Raji (cell line): ENCODE data around the gene TECR.

ENCODE experiments used
- POLR2A ChIP-seq: IDR thresholded peaks from 2 replicates; pipeline ENCODE4 v1.6.1; 2011; ENCODE audit warnings: low read depth, low read length, control low read depth; ENCODE audit not compliant: insufficient read depth

TECR gene

DNA sequence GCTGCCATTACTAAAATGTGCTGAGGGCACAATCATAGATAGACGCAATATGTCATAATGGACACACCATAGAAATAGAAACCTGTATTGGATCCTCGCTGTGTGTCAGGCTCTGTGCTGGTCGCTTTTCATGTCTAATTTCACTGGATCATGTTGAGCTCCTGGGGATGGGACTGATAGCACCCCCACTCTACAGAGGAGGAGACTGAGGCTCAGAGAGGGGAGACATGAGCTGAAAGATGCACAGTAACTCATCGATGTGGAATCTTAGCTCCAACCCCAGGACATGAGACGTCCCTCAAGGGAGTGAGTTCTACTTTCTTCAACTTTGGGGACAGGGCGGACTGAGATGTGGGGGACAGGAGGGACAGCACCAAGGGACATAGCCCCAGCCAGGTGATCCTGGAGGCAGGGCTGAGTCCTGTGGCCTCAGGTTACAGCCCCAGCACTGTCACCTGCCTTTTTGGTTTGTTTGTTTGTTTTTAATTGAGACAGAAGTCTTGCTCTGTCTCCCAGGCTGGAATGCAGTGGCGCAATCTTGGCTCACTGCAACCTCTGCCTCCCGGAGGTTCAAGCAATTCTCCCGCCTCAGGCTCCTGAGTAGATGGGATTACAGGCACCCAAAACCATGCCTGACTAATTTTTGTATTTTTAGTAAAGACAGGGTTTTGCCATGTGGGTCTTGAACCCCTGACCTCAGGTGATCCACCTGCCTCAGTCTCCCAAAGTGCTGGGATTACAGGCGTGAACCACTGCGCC is 26.9 kb upstream of the TECR start:
- no peak for TF ChIP-seq POLR2A

- TF ChIP-seq POLR2A = no peak
Measured at GRCh38 chr19:14503285-14503684, 26.1 kb upstream of the TECR start.

DNA sequence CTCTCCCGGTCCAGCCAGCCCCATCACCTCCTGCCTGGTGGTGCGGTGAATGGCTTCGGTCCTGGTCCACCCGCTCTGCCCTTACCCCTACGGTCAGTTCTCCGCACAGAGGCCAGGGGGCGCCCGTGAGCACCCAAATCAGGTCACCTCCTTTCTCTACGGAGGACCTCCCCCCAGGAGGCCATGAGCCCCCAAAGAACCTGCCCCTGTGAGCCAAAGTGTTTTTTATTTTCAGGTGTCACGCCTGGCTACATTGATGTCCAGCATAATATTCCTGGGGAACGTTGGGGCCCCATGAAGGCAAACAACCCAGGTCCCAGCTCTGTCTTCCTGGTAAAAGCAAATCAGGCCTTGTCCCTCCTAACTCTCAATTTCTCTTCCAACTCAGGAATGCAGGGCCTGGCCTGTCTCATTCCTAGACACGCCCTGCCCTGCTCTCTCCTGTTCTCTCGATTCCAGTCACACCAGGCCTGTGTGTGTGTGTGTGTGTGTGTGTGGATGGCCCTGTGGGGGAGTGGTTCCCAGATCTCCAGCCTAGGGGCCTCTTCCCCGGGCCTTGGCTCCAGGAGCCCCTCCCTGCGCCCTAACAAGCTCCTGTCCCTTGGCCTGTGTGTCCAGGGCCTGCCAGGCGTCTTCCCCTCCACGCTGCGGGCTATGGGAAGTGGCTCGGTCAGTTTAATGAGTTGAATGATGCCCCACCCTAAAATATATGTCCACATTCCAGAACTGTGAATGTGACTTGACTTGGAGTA is 23.7 kb upstream of the TECR start:
- TF ChIP-seq POLR2A = no peak

- no peak for TF ChIP-seq POLR2A
Measured at GRCh38 chr19:14507704-14508542, 21.5 kb upstream of the TECR start.

DNA sequence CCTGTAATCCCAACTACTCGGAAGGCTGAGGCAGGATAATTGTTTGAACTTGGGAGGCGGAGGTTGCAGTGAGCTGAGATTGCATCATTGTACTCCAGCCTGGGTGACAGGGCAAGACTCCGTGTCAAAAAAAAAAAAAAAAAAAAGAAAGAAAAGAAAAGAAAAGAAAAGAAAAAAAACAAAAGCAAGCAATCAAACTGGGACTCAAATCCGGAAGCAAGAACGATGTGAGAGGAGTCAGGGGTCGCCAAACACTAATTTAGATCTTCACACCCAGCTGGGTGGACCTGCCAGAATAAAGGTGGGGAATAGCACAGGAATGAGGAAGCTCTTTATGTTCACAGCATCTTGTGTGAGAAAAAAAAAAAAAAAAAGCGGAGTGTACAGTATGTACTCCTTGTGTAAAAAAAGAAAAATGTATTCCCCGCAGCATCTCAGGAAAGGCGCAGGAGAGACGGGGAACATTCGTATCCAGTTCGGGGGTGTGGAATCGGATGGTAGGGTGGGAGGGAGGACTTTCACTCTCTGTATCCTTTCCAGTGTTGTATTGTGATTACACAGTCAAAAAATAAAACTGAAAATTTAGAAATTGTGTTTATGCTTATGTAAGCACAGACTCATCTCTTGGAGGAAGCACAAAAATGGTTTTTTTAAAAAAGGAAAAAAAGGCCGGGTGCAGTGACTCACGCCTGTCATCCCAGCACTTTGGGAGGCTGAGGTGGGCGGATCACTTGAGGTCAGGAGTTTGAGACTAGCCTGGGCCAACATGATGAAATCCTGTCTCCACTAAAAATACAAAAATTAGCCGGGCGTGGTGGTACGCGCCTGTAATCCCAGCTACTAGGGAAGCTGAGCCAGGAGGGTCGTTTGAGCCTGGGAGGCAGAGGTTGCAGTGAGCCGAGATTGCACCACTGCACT is 18.8 kb upstream of the TECR start:
- TF ChIP-seq POLR2A = no peak

- no peak for TF ChIP-seq POLR2A
Measured at GRCh38 chr19:14511229-14511593, 18.2 kb upstream of the TECR start.

GRCh38 chr19:14512406-14512961 is 16.9 kb upstream of the TECR start:
- TF ChIP-seq POLR2A = no peak

- TF ChIP-seq POLR2A = no peak
Measured at GRCh38 chr19:14514215-14514863, 15.1 kb upstream of the TECR start.

GRCh38 chr19:14515501-14516047 is 13.8 kb upstream of the TECR start:
- TF ChIP-seq POLR2A = no peak

DNA sequence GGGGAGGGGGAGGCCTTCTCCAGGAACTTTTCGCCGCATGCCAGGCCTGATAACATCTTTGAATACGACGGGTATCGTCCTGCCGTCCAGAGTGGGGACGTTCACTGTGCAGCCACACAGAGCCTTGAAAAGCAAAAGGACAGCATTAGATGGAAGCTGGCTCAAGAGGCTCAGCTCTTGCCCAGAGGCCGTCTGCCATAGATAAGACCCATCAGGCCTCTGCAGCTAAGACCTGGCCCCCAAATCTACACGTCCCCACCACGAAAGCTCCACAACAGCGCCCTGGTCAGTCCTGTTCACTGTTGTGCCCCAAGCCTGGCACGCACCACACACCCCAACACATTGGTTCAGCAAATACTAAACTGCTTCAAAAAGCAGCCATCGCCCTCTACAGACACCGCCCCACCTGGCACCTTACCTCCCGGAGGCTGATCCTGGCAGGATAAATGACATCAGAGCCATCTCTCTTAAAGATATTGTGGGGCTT is 13.3 kb upstream of the TECR start:
- TF ChIP-seq POLR2A = no peak

DNA sequence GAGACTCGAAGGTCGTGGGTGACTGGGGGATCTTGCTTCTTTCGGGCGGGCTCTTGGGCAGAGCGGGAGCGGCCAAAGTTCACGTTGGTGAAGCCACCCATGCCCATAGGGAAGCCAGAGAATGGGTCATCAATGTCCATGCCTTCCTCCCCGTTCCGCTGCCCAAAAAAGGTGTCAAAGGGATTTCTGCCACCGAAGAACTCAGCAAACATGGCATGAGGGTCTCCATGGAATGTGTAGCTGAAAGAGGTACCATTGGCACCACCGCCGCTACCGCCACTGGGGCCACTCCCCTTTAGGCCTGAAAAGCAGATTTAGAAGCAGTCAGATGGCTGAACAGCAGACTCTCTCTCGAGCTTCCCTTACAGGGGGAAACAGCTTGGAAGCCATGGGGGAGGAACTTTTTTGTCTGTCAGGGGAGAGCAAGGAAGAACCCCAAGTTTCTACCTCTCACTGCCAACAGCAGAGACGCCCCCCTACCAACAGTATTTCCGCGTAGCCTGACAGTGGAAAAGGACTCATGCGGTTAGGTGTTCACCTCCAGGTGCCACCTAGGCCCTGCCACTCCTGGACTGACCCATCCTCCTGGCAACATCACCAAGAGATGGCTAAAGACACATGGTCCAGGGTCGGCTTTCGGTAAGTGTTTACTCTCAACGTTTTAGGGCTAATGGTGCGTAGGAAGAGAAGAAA is 12.5 kb upstream of the TECR start:
- no peak for TF ChIP-seq POLR2A

DNA sequence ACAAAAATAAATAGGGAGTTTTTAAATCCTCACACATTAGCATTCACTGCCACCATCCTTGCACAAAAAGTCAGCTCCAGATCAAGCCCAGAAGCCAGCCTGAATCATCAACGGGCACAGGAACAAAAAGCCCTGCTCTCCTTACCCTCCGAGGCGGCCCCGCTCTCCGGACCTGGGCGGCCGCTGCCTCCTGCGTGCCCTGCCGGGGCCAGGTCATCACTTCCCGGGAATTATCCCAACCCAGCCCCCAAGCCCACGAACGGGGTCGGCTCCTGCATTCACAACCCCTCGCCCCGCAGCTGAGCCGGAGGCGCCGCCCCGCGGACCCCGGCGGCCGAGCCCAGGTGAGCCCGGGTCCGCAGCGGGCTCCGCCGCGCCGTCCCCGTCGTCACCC is 12.0 kb upstream of the TECR start:
- no peak for TF ChIP-seq POLR2A
